Measurements from ENCODE around the gene PTX3. TPM values are rescaled to one million over a fixed set of nuclear protein-coding genes. Genes with fewer than 3 reads are reported as not detected.

PTX3 gene
- total RNA-seq, 5 donors from 2014 or later (not counting 1 experiment from before 2014, with no cell fraction given), result 0.18 to 0.25 (median 0.20) TPM; not detected in 2

DNA sequence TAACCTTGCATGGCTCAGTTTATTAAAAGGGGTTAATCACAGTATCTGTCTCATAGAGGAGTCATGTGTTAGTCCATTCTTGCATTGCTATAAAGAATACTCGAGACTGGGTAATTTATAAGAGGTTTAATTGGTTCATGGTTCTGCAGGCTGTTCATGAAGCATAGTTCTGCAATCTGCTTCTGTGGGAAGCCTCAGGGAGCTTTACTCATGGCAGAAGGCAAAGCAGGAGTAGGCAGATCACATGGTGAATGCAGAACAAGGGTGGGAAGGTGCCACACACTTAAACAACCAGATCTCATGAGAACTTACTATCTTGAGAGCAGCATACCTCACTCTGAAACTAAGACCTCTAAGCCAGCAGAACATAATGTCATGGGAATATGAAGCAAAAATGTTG is 42.2 kb upstream of the PTX3 start:
- H3K4me1 ChIP-seq (ENCODE audit: control insufficient read depth in 1 of 2, extremely low read depth in 1 of 2, insufficient read depth in 2 of 2, low read length in 2 of 2), result no peaks in the 10 kb centered on the region
- ChIA-PET POLR2A (no interaction called here), CTCF (no interaction called here)
- no peaks in the 10 kb centered on the region for H3K36me3 ChIP-seq (ENCODE audit: control insufficient read depth in 2 of 2, extremely low read depth in 1 of 2, insufficient read depth in 1 of 2, low read length in 1 of 2)
- H3K27ac ChIP-seq (ENCODE audit: low read length), result no peak overlapping the region
- Mint-ChIP-seq H3K27me3 (peaks cover 0 to 3% of the 10 kb centered on the region in 2 donors), H3K36me3 (peaks cover 3% of the 10 kb centered on the region), H3K27ac (no peak overlapping the region), H3K9me3 (peaks cover 3 to 9% (median 4%) of the 10 kb centered on the region in 3 donors), H3K4me3 (no peak overlapping the region), H3K4me1 (no peaks in the 10 kb centered on the region)
- no peaks in the 10 kb centered on the region for H3K9me3 ChIP-seq
- 43% methylated on average over 1 of the region's 1 CpG for WGBS (ENCODE audit: insufficient coverage)
- DNase-seq (no peak), ATAC-seq (replicated peaks in 1 of 4) (no peak)
- no peak overlapping the region for H3K4me3 ChIP-seq (ENCODE audit: control insufficient read depth in 1 of 2, extremely low read depth in 1 of 2, low read length in 1 of 2)
- H3K27me3 ChIP-seq (replicated peaks in 1 of 2; ENCODE audit: control insufficient read depth in 2 of 2, extremely low read depth in 1 of 2, insufficient read depth in 2 of 2, low read length in 1 of 2), result no peaks in the 10 kb centered on the region

DNA sequence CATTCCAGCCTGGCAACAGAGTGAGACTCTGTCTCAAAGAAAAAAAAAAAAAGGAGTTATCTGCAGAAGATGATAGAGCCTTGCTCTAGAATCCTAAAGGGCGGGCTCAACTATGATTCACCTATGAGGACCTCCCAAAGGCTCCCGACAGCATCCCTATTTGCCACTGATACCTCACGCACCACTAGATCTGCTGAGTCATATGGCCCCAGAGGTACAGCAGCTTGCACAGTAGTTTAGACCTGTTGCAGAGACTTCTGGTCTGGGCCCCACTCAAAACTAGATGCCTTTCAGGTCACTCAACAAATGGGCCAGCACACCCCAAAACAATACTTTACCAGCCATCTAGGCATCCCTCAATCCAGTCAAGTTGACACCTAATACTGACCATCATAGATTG is 38.1 kb upstream of the PTX3 start:
- H3K36me3 ChIP-seq (ENCODE audit: control insufficient read depth in 2 of 2, extremely low read depth in 1 of 2, insufficient read depth in 1 of 2, low read length in 1 of 2), result no peaks in the 10 kb centered on the region
- H3K27ac Mint-ChIP-seq, result no peak overlapping the region
- 89% methylated on average over 3 of the region's 3 CpGs for WGBS (ENCODE audit: insufficient coverage)
- no peak overlapping the region for H3K4me3 Mint-ChIP-seq
- peaks cover 0 to 3% of the 10 kb centered on the region in 2 donors for H3K27me3 Mint-ChIP-seq
- ChIA-PET POLR2A (no interaction called here), CTCF (no interaction called here)
- no peak overlapping the region for H3K4me3 ChIP-seq (ENCODE audit: control insufficient read depth in 1 of 2, extremely low read depth in 1 of 2, low read length in 1 of 2)
- H3K27me3 ChIP-seq (replicated peaks in 1 of 2; ENCODE audit: control insufficient read depth in 2 of 2, extremely low read depth in 1 of 2, insufficient read depth in 2 of 2, low read length in 1 of 2), result no peaks in the 10 kb centered on the region
- no peaks in the 10 kb centered on the region for H3K9me3 ChIP-seq
- DNase-seq, result no peak
- no peaks in the 10 kb centered on the region for H3K9me3 Mint-ChIP-seq
- H3K27ac ChIP-seq (ENCODE audit: low read length), result no peak overlapping the region
- ATAC-seq (replicated peaks in 1 of 4), result no peak
- no peaks in the 10 kb centered on the region for H3K4me1 Mint-ChIP-seq
- H3K4me1 ChIP-seq (ENCODE audit: control insufficient read depth in 1 of 2, extremely low read depth in 1 of 2, insufficient read depth in 2 of 2, low read length in 2 of 2), result no peaks in the 10 kb centered on the region
- no peaks in the 10 kb centered on the region for H3K36me3 Mint-ChIP-seq

- Histone ChIP-seq H3K27me3 (replicated peaks in 1 of 2; ENCODE audit: control insufficient read depth in 2 of 2, extremely low read depth in 1 of 2, insufficient read depth in 2 of 2, low read length in 1 of 2) (no peaks in the 10 kb centered on the region), H3K9me3 (no peaks in the 10 kb centered on the region), H3K4me1 (ENCODE audit: control insufficient read depth in 1 of 2, extremely low read depth in 1 of 2, insufficient read depth in 2 of 2, low read length in 2 of 2) (no peaks in the 10 kb centered on the region), H3K27ac (ENCODE audit: low read length) (no peak overlapping the region), H3K4me3 (ENCODE audit: control insufficient read depth in 1 of 2, extremely low read depth in 1 of 2, low read length in 1 of 2) (no peak overlapping the region), H3K36me3 (ENCODE audit: control insufficient read depth in 2 of 2, extremely low read depth in 1 of 2, insufficient read depth in 1 of 2, low read length in 1 of 2) (no peaks in the 10 kb centered on the region)
- Mint-ChIP-seq H3K27ac (no peak overlapping the region), H3K4me3 (no peak overlapping the region), H3K9me3 (no peaks in the 10 kb centered on the region), H3K36me3 (no peaks in the 10 kb centered on the region), H3K27me3 (peaks cover 4 to 9% of the 10 kb centered on the region in 2 donors), H3K4me1 (no peaks in the 10 kb centered on the region)
- no CpG with 5 or more reads among the region's 1 CpG for WGBS (ENCODE audit: insufficient coverage)
- CTCF ChIA-PET, result no interaction called here
- ATAC-seq (replicated peaks in 1 of 4), result no peak
- POLR2A ChIA-PET, result interaction anchor here in 1 of 2 donors (0.7 kb wide), 1 partner anchor 516 kb away, joined by 3 read pairs; no protein-coding TSS in a partner anchor
- DNase-seq, result no peak
Measured at GRCh38 chr3:157404381-157404780, 32.3 kb upstream of the PTX3 start.

DNA sequence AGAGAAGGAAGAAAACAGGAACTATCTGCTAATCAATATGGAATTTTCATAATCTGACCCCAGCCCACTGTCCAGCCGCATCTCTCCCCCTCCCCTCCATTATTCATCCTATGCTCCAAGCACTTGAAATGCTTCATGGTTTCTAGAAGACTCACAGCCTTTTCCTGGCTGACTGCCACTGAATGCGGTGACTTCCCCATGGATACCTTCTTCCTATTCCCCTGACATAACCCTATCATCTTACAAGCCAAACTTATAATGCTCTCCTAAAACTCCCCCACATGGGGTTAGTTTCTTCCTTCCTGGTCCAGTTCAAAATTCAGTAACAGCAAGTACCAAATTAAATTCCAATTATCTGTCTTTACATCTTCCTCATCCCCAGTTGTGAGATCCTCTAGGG is 31.2 kb upstream of the PTX3 start:
- Histone ChIP-seq H3K4me3 (ENCODE audit: control insufficient read depth in 1 of 2, extremely low read depth in 1 of 2, low read length in 1 of 2) (no peak overlapping the region), H3K27me3 (replicated peaks in 1 of 2; ENCODE audit: control insufficient read depth in 2 of 2, extremely low read depth in 1 of 2, insufficient read depth in 2 of 2, low read length in 1 of 2) (no peaks in the 10 kb centered on the region), H3K27ac (ENCODE audit: low read length) (no peak overlapping the region), H3K4me1 (ENCODE audit: control insufficient read depth in 1 of 2, extremely low read depth in 1 of 2, insufficient read depth in 2 of 2, low read length in 2 of 2) (no peaks in the 10 kb centered on the region), H3K9me3 (no peaks in the 10 kb centered on the region), H3K36me3 (ENCODE audit: control insufficient read depth in 2 of 2, extremely low read depth in 1 of 2, insufficient read depth in 1 of 2, low read length in 1 of 2) (no peaks in the 10 kb centered on the region)
- peaks cover 4 to 9% of the 10 kb centered on the region in 2 donors for H3K27me3 Mint-ChIP-seq
- ATAC-seq (replicated peaks in 1 of 4) (no peak), DNase-seq (no peak)
- H3K27ac Mint-ChIP-seq, result no peak overlapping the region
- H3K9me3 Mint-ChIP-seq, result no peaks in the 10 kb centered on the region
- ChIA-PET POLR2A (no interaction called here), CTCF (no interaction called here)
- H3K4me1 Mint-ChIP-seq, result no peaks in the 10 kb centered on the region
- H3K4me3 Mint-ChIP-seq, result no peak overlapping the region
- H3K36me3 Mint-ChIP-seq, result no peaks in the 10 kb centered on the region
- WGBS (ENCODE audit: insufficient coverage), result 78% methylated on average over 2 of the region's 2 CpGs

DNA sequence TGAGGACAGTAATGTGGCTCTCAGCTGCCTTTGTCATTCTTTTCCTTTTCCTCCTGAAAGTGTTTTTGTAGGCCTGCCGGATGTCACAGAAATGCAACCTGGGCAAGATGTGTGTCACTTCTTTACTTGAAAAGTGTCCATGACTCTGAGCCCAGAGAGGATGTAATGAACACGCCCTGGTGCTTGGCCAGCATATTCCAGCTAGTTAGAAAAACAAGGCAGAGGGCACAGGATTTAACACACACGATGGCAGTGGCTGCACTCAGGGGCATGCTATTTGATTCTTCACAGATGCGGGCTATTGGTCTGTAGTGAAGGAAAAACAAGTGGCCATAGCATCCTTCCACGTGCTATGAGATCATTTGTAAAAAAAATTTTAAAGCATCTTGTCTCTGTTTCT is 30.3 kb upstream of the PTX3 start:
- H3K36me3 ChIP-seq (ENCODE audit: control insufficient read depth in 2 of 2, extremely low read depth in 1 of 2, insufficient read depth in 1 of 2, low read length in 1 of 2), result no peaks in the 10 kb centered on the region
- Mint-ChIP-seq H3K9me3 (no peaks in the 10 kb centered on the region), H3K4me1 (no peaks in the 10 kb centered on the region), H3K27ac (no peak overlapping the region), H3K4me3 (no peak overlapping the region), H3K36me3 (no peaks in the 10 kb centered on the region), H3K27me3 (peaks cover 4 to 9% of the 10 kb centered on the region in 2 donors)
- no peaks in the 10 kb centered on the region for H3K27me3 ChIP-seq (replicated peaks in 1 of 2; ENCODE audit: control insufficient read depth in 2 of 2, extremely low read depth in 1 of 2, insufficient read depth in 2 of 2, low read length in 1 of 2)
- H3K27ac ChIP-seq (ENCODE audit: low read length), result no peak overlapping the region
- H3K4me1 ChIP-seq (ENCODE audit: control insufficient read depth in 1 of 2, extremely low read depth in 1 of 2, insufficient read depth in 2 of 2, low read length in 2 of 2), result no peaks in the 10 kb centered on the region
- no peak for DNase-seq
- H3K9me3 ChIP-seq, result no peaks in the 10 kb centered on the region
- ChIA-PET POLR2A (no interaction called here), CTCF (no interaction called here)
- WGBS (ENCODE audit: insufficient coverage), result 60% methylated on average over 3 of the region's 5 CpGs
- ATAC-seq (replicated peaks in 1 of 4), result no peak
- H3K4me3 ChIP-seq (ENCODE audit: control insufficient read depth in 1 of 2, extremely low read depth in 1 of 2, low read length in 1 of 2), result no peak overlapping the region

- no peaks in the 10 kb centered on the region for H3K36me3 Mint-ChIP-seq
- ATAC-seq (replicated peaks in 1 of 4), result no peak
- Histone ChIP-seq H3K9me3 (no peaks in the 10 kb centered on the region), H3K36me3 (ENCODE audit: control insufficient read depth in 2 of 2, extremely low read depth in 1 of 2, insufficient read depth in 1 of 2, low read length in 1 of 2) (no peaks in the 10 kb centered on the region), H3K4me3 (ENCODE audit: control insufficient read depth in 1 of 2, extremely low read depth in 1 of 2, low read length in 1 of 2) (no peak overlapping the region), H3K27ac (ENCODE audit: low read length) (no peak overlapping the region), H3K4me1 (ENCODE audit: control insufficient read depth in 1 of 2, extremely low read depth in 1 of 2, insufficient read depth in 2 of 2, low read length in 2 of 2) (no peaks in the 10 kb centered on the region), H3K27me3 (replicated peaks in 1 of 2; ENCODE audit: control insufficient read depth in 2 of 2, extremely low read depth in 1 of 2, insufficient read depth in 2 of 2, low read length in 1 of 2) (no peaks in the 10 kb centered on the region)
- H3K27ac Mint-ChIP-seq, result no peak overlapping the region
- WGBS (ENCODE audit: insufficient coverage), result 100% methylated on average over 1 of the region's 3 CpGs
- no peaks in the 10 kb centered on the region for H3K4me1 Mint-ChIP-seq
- H3K27me3 Mint-ChIP-seq, result peaks cover 4 to 9% of the 10 kb centered on the region in 2 donors
- CTCF ChIA-PET, result no interaction called here
- POLR2A ChIA-PET, result no interaction called here
- no peak overlapping the region for H3K4me3 Mint-ChIP-seq
- no peak for DNase-seq
- H3K9me3 Mint-ChIP-seq, result no peaks in the 10 kb centered on the region
Measured at GRCh38 chr3:157407769-157408168, 28.9 kb upstream of the PTX3 start.

DNA sequence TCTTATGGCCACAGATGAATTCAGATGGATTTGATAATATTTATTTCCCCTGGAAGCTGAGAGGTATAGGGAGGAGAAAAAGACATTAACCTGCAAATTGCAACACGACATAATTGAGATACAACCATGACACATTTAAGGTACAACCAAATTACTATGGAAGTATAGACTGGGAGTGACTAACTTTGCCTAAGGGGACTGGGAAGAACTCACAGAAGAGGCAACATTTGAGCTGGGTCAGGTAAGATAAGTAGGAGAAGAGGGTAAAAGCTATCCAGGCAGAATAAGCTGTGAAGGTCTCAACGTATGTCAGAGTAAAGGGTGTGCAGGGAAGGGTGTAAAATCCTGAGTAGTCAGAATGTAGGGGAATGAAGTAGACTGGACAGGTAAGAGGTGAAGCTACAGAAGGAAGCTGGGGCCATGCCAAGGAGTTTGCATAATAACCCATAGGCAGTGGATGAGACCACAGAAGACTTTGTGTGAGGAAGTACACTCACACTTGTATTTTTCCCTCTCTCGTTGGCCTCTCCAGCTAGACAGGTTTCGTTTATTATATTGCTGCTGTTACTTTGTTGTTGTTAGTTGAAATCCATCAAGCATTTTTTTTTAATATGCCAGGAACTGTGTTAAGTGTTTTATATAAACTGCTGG is 28.0 kb upstream of the PTX3 start:
- POLR2A ChIA-PET, result no interaction called here
- no peak overlapping the region for H3K27ac Mint-ChIP-seq
- no peak overlapping the region for H3K4me3 ChIP-seq (ENCODE audit: control insufficient read depth in 1 of 2, extremely low read depth in 1 of 2, low read length in 1 of 2)
- H3K9me3 Mint-ChIP-seq, result no peaks in the 10 kb centered on the region
- 55% methylated on average over 1 of the region's 4 CpGs for WGBS (ENCODE audit: insufficient coverage)
- H3K4me1 Mint-ChIP-seq, result no peaks in the 10 kb centered on the region
- no peaks in the 10 kb centered on the region for H3K4me1 ChIP-seq (ENCODE audit: control insufficient read depth in 1 of 2, extremely low read depth in 1 of 2, insufficient read depth in 2 of 2, low read length in 2 of 2)
- peaks cover 4 to 9% of the 10 kb centered on the region in 2 donors for H3K27me3 Mint-ChIP-seq
- H3K36me3 Mint-ChIP-seq, result no peaks in the 10 kb centered on the region
- H3K27me3 ChIP-seq (replicated peaks in 1 of 2; ENCODE audit: control insufficient read depth in 2 of 2, extremely low read depth in 1 of 2, insufficient read depth in 2 of 2, low read length in 1 of 2), result no peaks in the 10 kb centered on the region
- H3K27ac ChIP-seq (ENCODE audit: low read length), result no peak overlapping the region
- no peak for DNase-seq
- no peak overlapping the region for H3K4me3 Mint-ChIP-seq
- CTCF ChIA-PET, result no interaction called here
- H3K9me3 ChIP-seq, result no peaks in the 10 kb centered on the region
- peak in 1 of 4 experiments; percentile 15 for ATAC-seq (replicated peaks in 1 of 4)
- H3K36me3 ChIP-seq (ENCODE audit: control insufficient read depth in 2 of 2, extremely low read depth in 1 of 2, insufficient read depth in 1 of 2, low read length in 1 of 2), result no peaks in the 10 kb centered on the region

Measured in T-cell (primary cell).